NCI-H2107 (cell line): ENCODE measurements around the gene PFDN1.

Source experiments
- DNase-seq: peaks from one replicate; lab custom pipeline; 2025; lab: John Stamatoyannopoulos, UW

Gene PFDN1

DNA sequence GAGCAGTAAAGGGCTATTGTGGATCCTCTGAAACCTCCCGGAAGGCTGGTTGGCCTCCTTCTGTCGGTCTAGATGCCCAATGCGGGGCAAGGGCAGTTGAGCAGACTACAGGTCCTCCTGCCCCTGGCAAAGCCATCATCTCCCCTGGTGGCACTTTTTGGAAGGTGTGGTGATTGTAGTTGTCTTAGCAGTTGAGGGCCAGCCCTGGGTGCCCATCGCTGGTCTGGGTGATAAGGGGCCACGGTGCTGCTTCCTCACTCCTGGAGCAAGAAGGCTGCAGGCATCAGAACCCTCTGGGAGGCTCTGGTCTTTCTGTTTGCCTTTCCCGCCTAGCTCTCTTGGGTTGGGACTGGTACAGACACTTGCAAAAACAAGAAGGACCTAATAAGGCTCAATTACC lies 64.1 kb downstream of the PFDN1 start:
- DNase-seq: no peak

DNA sequence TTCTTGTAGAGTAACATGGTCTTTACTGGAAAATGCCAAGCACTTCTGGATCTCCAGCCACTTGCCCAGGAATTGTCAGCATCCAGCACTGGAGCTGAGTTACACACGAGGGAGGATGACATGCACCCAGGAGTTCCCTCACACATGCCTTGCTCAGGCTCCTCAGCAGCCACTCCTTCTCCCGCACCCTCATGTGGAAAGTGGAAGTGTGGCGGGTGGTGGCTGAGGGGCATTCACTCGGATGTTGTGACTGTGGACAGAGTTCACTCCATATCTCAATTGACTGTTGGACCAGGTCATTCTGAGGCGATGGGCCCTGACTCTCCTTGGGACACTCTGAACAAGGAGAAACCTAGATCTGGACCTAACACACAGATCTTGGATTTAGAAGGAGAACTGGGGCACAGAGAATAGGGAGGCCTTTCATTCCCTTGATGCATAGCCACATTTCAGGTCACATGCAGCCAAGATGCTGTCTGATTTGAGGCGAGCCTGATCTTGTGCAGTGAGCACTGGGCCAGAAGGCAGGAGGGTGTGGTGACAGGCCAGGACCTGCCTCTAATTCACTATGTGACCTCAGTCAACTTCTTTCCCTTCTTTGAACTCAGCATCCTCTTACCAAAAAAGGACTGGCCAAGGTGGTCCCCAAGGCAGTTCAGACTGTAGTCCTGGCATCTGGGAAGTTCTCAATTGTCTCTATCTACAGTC lies 65.9 kb downstream of the PFDN1 start:
- no peak for DNase-seq

DNA sequence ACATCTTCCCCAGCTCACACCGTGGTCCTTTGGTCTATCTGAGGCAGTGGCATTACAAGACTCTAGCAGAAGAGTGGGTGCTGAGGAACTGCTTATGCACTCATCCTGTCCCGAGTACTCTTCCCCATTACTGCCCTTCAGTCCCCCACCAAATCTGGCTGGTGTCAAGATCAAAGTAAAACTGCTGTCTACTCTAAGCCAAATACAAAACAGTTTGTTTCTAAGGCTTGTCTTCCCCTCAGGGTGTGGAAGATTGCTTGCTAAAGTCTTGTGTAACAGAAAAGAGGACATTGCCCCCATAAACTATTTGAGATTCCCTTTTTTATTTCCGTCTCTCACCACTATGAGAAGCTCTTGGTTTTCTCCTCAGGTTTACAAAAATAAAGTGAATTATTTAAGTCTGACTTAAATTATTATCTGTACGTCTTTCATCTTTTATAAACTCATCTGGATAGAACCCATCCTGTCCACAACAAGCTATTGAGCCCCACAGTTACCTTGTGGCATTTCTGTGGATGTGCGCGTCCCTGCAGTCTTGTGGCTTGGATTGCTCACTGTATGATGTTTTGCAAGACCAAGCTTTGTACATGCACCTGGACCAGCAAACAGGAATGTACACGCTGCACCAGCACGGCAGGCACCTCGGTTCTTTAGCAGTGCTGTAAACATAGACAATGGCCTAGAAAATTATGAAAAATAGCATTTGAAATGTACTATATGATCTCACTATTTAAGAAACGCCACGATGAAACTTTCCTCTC lies 66.9 kb downstream of the PFDN1 start:
- DNase-seq: no peak

DNA sequence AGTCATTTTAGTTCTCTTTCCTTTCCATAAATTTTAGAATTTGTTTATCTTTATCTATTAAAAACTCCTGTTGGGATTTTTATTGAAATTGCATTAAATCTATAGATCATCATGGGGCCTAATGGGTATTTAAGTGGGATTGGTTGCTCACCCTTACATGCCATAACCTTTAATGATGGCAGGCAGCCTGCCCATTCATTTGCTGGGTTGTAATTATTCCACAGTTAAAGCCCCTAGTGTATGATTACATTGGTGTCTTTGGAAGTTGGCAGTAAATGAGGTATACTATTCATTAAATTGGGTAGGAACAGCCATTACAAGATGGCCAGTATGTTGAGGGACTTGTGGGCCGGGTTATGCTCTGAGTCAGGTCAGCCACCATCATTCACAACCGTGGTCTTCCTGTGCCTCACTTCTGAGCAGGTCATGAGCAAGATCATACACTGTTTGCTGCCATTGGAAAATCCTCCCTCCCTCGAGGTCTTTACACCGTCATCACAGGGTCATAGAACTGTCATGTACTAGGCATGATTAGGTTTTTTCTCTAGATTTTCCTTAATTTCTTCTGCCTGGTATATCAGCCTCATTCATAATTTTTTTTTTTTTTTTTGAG lies 68.4 kb downstream of the PFDN1 start:
- no peak for DNase-seq

DNA sequence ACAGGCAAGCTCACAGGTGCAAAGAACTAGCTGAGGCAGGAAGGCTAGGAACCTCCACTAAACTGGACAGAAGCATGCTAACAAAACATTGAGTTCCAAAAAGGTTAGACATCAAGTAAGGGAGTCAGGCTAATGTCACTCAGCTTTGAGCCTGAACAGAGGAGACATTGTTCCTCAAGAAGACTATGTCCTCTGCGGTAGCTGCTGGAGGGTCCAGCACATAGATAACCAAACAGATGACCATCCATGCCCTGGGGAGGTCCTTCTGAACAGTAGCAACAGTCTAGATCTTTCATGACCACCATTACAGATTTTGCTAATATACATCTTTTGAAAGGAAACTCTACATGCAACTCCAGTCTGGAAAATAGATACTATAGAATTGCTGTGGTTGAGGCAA lies 70.2 kb downstream of the PFDN1 start:
- no peak for DNase-seq

DNA sequence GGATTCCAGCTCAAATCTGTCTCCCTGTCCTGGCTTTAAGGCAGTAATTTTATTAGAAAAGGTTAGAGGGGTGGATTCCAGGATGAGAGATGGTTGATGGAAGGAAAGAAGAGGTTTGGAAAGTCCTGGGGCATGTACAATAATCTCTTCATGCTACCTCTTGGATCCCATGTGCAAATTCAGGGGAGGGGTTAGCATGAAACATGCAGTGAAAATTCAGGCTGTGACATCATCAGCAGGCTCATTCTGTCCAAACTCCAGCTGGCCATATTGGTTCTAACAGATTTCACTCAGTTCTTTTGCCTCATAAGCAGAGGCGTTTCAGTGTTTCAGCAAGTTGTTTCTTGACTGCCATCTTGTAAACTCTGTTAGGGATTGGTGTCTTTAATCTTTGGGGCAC lies 72.5 kb downstream of the PFDN1 start:
- DNase-seq: no peak

DNA sequence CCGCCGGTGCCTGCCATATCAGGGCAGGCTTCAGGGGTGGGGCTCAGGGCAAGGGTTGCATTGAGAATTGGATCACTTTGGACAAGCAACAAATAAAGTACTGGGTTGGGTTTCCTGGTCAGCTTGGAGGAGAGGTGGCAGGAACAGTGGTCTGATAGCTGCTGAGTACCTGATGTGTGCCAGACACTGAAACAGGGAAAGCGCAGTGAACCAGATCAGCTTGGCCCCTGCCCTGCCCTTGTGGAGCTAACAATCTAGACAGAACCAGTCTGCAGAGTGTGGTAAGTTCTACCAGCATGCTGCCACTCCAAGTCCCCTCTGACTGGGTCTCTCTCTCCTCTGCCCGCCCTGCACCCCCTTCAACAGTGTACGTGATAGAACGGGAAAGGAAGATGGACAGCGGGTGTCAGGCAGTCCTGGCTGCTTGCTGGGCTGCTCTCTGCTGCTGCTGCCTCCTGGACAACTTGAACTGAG lies 74.5 kb downstream of the PFDN1 start:
- DNase-seq: no peak

DNA sequence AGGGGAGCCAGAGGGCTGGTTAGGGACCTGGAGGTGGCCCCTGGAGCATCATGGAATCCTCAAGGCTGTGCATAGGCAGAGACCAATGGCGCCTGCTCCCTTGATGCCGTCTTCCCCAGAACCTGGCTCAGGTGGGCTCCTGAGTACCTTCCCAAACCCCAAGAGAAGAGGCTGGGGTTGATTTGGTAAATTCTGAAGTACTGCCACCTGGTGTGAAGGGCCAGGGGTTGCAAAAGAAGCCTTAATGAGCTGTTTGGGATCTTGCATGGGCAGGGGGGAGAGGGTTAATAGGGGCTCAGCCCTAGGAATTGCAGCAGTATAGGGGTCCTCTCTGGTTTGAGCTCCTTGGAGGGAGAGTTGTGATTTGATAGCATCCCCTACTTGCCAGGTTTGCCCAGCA lies 75.9 kb downstream of the PFDN1 start:
- no peak for DNase-seq

DNA sequence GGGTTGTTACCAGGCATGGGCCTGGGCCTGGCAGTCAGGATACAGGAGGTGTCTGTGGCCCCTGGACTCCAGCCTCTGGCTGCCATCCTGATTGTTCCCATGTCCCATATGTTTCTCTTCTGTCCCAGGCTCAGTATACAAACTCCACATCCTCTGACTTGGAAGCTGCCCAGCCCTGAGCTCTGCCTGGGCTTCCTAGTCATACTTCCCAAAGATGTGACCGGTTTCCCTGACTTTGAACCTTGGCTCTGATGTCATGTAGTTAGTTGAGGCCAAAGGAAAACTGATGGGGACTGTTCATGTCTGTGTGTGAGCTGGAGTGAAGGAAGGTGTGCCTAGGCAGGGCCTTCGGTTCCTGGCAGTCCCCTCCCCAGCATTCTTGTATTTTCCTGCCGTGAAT lies 77.5 kb downstream of the PFDN1 start:
- no peak for DNase-seq

DNA sequence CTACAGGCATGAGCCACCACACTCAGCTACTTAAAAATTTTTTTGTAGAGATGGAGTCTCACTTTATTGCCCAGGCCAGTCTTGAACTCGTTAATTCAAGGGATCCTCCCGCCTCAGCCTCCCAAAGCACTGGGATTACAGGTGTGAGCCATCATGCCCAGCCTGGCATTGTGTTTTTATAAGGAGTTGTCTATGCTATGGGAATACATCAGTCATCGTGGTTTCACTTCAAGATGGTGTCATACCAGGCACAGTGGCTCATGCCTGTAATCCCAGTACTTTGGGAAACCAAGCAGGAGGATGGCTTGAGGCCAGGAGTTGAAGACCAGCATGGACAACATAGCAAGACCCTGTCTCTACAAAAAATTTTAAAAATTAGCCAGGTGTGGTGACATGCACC lies 78.2 kb downstream of the PFDN1 start:
- DNase-seq: no peak

DNA sequence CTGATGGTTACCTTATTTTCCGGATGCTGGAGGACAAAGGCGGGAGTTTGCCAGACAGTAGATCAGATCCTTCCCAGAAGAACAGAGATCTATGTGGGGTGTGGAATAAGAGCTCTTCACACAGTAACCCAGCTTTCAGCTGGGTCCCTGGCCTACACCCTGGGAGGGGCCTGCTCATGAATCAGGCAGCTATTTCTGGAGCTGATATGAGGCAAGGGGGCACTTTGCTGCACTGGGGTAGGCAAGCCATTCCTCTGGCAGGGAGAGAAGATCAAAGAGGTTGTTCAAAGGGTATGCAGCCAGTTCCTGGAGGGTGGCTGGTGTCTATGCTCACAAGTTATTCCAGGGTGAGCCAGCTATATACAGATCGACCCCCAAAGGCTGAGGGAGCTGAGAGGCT lies 79.3 kb downstream of the PFDN1 start:
- no peak for DNase-seq

DNA sequence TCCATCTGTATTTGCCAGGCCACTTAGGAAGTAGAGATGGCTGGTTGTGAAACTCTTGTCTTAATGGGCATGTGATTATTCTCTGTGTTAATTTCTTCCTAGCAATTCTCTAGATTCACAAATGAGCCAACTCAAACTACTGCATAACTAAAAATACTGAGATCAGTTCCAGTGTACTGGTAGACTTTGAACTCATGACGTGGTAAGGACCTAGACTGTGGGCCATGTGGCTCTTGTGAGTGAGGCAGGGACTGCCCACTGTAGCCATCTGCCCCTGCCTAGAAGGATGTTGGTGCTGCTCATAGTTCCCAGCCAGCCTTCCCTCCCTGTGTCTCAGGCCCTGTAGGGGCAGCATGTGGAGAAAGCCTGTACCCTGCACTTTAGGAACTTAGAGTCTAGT lies 80.5 kb downstream of the PFDN1 start:
- no peak for DNase-seq

DNA sequence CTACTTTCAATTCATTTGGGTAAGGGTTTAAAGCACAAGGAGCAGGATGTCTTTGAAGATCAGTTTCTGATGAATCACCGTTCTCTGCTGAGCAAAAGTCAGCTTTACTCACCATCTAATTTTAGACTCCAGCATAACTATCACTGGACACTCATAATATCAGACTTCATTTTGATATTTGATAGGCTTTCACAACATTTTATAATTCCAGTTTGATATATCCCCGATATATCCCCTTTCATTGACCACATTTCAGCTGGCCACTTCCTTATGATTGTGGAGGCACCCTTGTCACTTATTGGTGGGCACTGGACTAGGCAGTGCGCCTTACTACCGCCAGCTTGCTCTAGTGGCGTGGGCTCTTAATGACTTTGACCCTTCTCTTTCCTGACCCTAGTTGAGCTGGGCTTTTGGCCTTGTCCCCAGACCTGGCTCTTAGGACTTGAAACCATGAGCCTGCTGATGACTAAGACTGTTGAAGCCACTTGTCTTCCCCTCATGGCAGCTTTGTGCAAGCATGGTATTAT lies 81.1 kb downstream of the PFDN1 start:
- DNase-seq: no peak

DNA sequence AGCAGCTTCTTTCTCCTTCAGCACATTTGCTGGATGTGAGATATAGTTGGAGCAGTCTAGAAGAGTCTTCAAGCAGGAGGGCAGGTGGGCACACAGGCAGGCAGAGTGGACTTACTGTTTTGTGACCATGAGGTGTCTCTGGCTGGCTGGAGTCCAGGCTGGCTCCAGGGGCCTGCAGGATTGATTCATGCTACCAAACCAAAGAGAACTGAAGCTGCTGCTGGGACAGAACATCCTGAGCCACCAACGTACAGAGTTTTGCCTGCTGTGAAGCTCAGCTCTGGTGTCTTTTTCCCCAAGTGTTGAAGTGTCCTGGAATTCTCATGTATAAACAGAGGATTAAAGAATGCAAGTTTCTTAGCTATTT lies 82.2 kb downstream of the PFDN1 start:
- DNase-seq: no peak

DNA sequence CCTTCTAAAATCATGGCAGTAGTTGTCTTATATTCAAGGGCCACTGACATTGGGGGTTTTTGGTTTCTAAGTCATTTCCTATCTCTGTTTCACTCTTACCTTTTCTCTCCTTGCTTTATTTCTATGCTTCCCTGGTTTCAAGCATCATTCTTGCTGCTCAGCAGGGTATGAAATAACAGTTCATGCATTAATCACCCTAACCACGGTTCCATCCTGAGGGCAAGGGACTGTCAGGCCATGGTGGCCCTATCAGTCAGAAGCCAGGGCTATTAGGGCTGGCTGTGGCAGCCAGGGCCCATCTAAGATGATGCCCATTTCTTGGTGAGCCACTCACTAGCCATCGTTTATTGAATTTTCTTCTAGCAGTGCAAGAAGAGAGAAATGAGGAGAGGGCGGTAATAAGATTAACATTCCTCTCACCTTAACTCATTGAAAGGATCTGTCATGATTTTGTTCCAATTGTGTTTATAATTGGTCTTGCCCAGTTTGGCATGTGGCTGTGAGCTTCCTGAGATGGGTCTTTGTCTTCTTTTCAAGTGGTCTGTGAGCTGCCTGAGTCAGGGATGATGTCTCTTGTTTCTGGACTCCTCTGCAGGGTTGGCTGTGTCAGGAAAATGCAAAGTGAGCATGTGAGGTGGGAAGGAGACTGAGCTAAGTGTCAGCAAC lies 82.7 kb downstream of the PFDN1 start:
- no peak for DNase-seq

DNA sequence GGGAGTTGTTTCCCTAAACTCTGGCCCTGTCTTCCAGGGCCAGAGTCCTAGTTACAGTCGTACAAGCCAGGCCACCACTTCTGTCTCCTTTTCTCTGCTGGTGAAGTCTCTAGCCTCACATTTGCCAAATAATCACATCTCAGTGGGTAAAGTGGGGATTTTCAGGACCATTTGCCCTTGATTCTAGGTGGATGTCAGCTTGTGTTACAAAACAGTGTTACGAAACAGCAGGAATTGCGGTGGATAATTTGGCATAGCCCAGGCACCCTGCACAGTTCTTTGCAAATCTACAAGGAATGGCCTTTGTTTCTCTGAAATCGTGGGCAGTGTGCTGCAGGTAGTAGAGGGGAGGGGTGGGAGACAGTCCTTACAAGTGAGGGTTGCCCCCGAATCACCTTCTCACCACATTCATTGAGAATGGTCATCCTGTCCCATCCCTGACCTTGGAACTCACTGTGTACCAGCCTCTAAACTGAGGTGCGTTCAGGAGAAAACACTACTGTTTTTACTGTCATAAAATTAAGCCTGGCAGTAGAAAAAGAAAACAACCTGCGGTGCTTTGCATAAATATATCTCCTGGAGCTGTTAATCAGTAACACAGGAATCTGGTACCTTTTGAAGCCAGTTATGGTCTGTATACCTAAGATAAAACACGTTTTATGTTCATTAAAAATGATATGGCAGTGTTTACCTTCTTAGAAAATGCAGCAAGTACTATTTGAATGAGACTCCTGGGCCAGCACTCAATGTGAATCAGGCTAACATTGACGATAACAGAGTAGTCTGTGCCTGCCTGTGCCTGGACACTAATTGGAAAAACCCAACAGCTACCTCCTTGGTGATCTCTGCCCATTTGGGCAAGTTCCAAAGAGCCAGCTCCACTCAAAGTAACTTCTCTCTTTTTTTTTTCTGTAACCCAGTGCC lies 83.6 kb downstream of the PFDN1 start:
- no peak for DNase-seq

DNA sequence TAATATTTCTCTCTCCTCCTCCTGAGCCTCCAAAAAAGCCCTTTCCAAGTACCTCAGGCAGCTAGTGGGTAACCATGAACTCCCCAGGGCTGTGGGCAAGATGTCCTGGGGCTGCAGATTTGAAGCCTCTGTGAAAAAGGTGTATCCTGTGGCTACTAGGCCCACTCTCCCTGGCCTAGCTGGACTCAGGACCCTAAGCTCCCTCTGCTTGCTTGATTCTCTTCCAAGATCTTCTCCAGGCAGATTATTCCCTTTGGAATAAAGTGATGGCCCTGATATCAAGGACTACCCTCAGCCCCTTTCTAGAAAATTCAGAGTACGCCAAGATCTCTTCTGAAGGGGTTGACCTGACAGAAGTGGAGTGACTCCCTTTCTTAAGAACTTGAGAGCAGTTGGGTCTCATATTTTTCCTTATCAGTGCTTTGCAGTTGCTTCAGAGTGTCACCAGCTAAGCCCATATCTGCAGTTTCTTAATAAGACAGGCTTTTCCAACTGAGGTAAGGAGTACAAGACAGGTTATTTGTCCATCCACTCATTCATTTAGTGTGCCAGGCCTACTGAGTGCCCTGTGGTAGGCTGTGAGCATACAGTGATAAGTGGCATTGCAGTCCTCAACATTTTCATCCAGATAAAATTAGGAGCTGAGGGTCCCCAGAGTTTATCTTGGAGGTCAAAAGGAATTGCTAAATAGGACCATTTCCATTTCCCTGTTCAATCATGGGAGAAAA lies 85.4 kb downstream of the PFDN1 start:
- no peak for DNase-seq

DNA sequence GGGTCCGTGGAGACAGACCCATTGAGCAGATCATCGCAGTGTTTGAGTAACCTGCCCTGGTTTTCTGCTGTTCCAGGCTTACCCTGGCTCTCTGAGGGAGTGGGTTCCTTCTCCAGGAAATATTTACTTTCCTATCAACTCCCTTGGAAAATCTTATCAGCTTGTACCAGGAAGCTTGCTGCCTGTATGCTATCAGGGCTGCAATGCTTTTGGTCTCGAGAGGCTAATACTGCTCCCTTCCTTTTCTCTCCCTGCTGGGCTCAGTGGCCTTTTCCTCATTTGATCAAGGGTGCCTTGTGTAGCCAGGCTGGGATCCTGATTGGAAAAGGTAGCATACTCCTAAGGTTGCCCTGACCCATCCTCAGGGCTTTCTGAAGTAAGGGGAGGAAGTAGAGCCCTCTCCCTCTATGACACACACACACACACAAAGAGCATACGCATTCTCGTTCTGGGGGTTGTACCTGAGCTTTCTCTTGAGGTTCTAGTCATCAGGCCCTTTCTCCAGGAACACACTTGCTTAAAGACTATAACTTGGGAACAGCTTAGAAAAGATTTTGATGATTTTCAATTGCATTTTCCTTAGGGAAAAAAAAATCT lies 86.3 kb downstream of the PFDN1 start:
- no peak for DNase-seq

DNA sequence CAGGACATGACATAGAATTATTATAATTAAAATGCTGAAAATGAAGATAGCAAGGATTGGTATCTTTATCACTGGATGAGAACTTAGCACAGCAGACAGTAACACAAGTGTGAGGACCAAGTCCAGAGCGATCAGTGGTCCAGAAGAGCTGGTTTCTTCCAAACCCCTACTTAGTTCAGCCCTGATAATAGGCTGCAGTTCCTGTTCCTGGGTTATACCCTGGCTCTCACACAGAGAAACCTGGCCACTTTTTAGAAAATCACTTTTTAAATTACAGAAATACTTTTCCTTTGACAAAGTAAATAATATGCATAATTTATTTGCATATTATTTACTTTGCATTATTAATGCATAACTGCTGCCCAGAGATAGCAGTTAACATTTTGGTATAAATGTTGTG lies 87.6 kb downstream of the PFDN1 start:
- DNase-seq: no peak

DNA sequence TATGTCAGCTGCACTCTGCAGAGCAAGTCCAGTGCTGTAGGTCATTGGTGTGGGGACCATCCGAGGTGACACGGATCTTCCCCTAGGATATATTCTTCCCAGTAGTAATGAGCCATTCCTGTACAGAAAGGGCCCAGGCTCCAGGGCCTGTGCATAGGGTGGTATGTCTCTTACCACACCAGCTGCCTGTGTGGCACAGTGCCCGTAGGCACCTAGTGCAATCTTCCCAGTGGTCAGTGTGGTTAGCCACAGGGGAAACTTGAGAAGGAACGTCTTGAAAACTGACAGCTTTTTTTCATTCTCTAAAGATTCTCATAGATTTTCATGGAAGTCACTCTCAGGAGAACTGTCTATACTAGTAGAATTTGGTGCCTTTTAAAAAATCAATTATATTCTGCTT lies 88.1 kb downstream of the PFDN1 start:
- DNase-seq: no peak
